ENCODE measurements around the gene CPTP. TPM values are rescaled to one million over a fixed set of nuclear protein-coding genes. Genes with fewer than 3 reads are reported as not detected.

Gene CPTP
- total and polyA plus RNA-seq, 2 of the 13 experiments (the other 11 are each of a cell fraction or from before 2014, with no cell fraction given): 5.5 to 9.3 TPM

DNA sequence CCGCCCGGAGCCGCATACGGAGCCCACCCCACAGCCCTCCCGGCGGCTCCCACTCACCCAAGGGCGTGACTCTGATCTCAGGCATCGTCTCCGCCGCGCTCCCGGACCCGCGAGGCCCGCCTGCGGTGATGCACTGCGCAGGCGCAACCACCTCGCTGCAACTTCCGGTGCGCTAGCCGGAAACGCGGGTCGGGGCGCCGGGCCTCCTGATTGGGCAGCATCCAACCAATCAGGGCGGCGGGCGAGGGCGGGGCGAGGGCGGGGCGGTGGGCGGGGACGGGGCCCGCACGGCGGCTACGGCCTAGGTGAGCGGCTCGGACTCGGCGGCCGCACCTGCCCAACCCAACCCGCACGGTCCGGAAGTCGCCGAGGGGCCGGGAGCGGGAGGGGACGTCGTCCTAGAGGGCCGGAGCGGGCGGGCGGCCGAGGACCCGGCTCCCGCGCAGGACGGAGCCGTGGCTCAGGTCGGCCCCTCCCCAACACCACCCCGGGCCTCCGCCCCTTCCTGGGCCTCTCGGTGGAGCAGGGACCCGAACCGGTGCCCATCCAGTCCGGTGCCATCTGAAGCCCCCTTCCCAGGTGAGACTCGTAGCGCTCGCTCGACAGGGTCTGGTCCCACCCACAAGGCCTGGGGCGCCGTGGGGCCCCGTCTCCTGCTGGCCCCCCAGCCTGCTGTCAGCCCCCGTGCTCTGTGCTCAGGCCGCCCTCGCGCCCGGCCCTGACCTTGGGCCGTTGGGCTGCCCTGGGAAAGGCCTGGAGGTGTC lies at the start of gene CPTP, which contains the start of gene INTS11 (continued):
- TF ChIP-seq, protein P1, sequence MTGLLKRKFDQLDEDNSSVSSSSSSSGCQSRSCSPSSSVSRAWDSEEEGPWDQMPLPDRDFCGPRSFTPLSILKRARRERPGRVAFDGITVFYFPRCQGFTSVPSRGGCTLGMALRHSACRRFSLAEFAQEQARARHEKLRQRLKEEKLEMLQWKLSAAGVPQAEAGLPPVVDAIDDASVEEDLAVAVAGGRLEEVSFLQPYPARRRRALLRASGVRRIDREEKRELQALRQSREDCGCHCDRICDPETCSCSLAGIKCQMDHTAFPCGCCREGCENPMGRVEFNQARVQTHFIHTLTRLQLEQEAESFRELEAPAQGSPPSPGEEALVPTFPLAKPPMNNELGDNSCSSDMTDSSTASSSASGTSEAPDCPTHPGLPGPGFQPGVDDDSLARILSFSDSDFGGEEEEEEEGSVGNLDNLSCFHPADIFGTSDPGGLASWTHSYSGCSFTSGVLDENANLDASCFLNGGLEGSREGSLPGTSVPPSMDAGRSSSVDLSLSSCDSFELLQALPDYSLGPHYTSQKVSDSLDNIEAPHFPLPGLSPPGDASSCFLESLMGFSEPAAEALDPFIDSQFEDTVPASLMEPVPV (CRISPR knock-in tag; IDR thresholded peaks at IDR 0.05): no peak
- TF ChIP-seq ZNF619 (CRISPR knock-in tag; IDR thresholded peaks at IDR 0.05) (0 out of 2 replicates have a peak, but pooled peaks have one; percentile 11), SCMH1 (CRISPR knock-in tag; IDR thresholded peaks at IDR 0.05; ENCODE audit: borderline replicate concordance) (no peak), RORA (CRISPR knock-in tag; IDR thresholded peaks at IDR 0.05) (no peak), ZNF891 (CRISPR knock-in tag; IDR thresholded peaks at IDR 0.05) (peak; percentile 65; the same call in 1 of the 2 replicates), U2AF1 (optimal IDR thresholded peaks at IDR 0.05; ENCODE audit: low read depth, low read length) (no peak), SPEN (CRISPR knock-in tag; IDR thresholded peaks at IDR 0.05; ENCODE audit: low read depth) (peak; percentile 81)
- TF ChIP-seq, protein P2, sequence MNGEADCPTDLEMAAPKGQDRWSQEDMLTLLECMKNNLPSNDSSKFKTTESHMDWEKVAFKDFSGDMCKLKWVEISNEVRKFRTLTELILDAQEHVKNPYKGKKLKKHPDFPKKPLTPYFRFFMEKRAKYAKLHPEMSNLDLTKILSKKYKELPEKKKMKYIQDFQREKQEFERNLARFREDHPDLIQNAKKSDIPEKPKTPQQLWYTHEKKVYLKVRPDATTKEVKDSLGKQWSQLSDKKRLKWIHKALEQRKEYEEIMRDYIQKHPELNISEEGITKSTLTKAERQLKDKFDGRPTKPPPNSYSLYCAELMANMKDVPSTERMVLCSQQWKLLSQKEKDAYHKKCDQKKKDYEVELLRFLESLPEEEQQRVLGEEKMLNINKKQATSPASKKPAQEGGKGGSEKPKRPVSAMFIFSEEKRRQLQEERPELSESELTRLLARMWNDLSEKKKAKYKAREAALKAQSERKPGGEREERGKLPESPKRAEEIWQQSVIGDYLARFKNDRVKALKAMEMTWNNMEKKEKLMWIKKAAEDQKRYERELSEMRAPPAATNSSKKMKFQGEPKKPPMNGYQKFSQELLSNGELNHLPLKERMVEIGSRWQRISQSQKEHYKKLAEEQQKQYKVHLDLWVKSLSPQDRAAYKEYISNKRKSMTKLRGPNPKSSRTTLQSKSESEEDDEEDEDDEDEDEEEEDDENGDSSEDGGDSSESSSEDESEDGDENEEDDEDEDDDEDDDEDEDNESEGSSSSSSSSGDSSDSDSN (CRISPR knock-in tag; IDR thresholded peaks at IDR 0.05): peak; percentile 83
